ENCODE results near the gene WDR76.

Gene WDR76

GRCh38 chr15:43915631-43916325 lies 89.0 kb downstream of the WDR76 start:
- no peak for DNase-seq (ENCODE audit: low read depth)

DNA sequence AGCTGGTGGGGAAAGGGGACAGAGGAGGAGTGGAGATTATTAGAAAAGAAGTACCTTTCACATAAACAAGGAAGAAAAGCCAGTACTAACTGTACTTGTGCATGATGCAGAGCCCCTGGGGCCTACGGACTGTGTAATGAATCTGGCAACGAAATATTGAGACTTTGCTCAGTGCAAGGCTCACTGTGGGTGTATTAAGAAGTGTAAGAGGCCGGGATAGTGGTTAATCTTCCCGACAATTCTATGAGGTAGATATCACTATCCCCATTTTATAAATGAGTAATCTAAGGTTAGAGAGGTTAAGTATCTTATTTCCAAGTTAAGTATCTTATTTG lies 89.5 kb downstream of the WDR76 start:
- no peak for DNase-seq (ENCODE audit: low read depth)
